Thyroid gland (tissue), 4 donors: Measurements from ENCODE around the gene SKI. TPM values are rescaled to one million over a fixed set of nuclear protein-coding genes. Genes with fewer than 3 reads are reported as not detected.
A peak's percentile ranks its signal among the peaks of the same experiment; 100 is the strongest.

Experiments used
- DNase-seq, 2 donors: peaks; one replicate each; pipeline ENCODE4 v3.0.0-alpha.2; 2019
- H3K27ac ChIP-seq, 3 donors: fragments of 200-600 bp; sonication (generic); 1 replicate in 2 of 3; 2 replicates in 1 of 3; pipeline ENCODE4 v1.5.1; 2016 to 2019; ENCODE audit warnings: mild to moderate bottlenecking in 1 of 3, moderate library complexity in 1 of 3
- H3K27me3 ChIP-seq: fragments of 200-600 bp; sonication (generic); one replicate; pipeline ENCODE4 v1.5.1; 2019
- H3K36me3 ChIP-seq, 2 donors: fragments of 200-600 bp; sonication (generic); one replicate each; pipeline ENCODE4 v1.5.1; 2016 to 2019
- H3K4me1 ChIP-seq, 2 donors: fragments of 200-600 bp; sonication (generic); one replicate each; pipeline ENCODE4 v1.5.1; 2017 to 2019
- H3K4me3 ChIP-seq, 3 donors: fragments of 200-600 bp; sonication (generic); replicated peaks in 1 of 3; 1 replicate in 2 of 3; 2 replicates in 1 of 3; pipeline ENCODE4 v1.5.1; 2016; ENCODE audit warnings: mild to moderate bottlenecking in 1 of 3
- H3K9me3 ChIP-seq: fragments of 200-600 bp; sonication (generic); one replicate; pipeline ENCODE4 v1.5.1; 2017
- CTCF ChIP-seq, 6 experiments: fragments of 200-600 bp in 3 of 6; fragments of 450-650 bp in 3 of 6; sonication (generic) in 3 of 6; IDR thresholded peaks; one replicate each; pipeline ENCODE4 v1.5.1; 2016 to 2019; ENCODE audit warnings: antibody characterized with exemption in 6 of 6, mild to moderate bottlenecking in 2 of 6, inconsistent platforms in 1 of 6, moderate library complexity in 1 of 6
- POLR2A ChIP-seq, 2 donors: fragments of 450-650 bp; IDR thresholded peaks; one replicate each; pipeline ENCODE4 v1.6.1; 2017; ENCODE audit warnings: antibody characterized with exemption in 2 of 2, mild to moderate bottlenecking in 2 of 2, moderate library complexity in 1 of 2
- WGBS, 2 donors: methylation state at CpG; one replicate each; pipeline ENCODE4 v1.1.5; 2017; 5-methylcytosine and 5-hydroxymethylcytosine counted together
- intact Hi-C: fragments of 100-400 bp; cut with DNase I; formaldehyde crosslinking; loops from one replicate; pipeline ENCODE4 v1.15.1; 2023
- total RNA-seq, 4 donors: library from RNA; depleted of rRNA; stranded (reverse); fragments of >200 nt; gene quantifications; one replicate each; pipeline ENCODE4 v1.2.3, GENCODE V29; 2016

Gene SKI
- total RNA-seq, 4 donors from 2014 or later = 31.4 to 59.6 (median 39.9) TPM

GRCh38 chr1:2283371-2283990, 55.4 kb downstream of the SKI start:
- Histone ChIP-seq H3K4me3 (no peak overlapping the region), H3K27me3 (no peaks in the 10 kb centered on the region), H3K27ac (no peak overlapping the region), H3K36me3 (no peaks in the 10 kb centered on the region), H3K9me3 (no peaks in the 10 kb centered on the region), H3K4me1 (peaks cover 21 to 43% of the 10 kb centered on the region in 2 donors)
- WGBS, 2 donors = 77 to 80% methylated on average over 13 to 16 of the region's 21 CpGs
- DNase-seq = no peak
- TF ChIP-seq CTCF (IDR thresholded peaks at IDR 0.05) = no peak
- no peak for TF ChIP-seq POLR2A (IDR thresholded peaks at IDR 0.05)
- intact Hi-C loops = no loop called here

- no peaks in the 10 kb centered on the region for H3K27me3 ChIP-seq
- no peak for TF ChIP-seq CTCF (IDR thresholded peaks at IDR 0.05)
- no peak for TF ChIP-seq POLR2A (IDR thresholded peaks at IDR 0.05)
- no peak overlapping the region for H3K4me3 ChIP-seq
- no peaks in the 10 kb centered on the region for H3K36me3 ChIP-seq
- DNase-seq = no peak
- peaks cover 21 to 43% of the 10 kb centered on the region in 2 donors for H3K4me1 ChIP-seq
- H3K9me3 ChIP-seq = no peaks in the 10 kb centered on the region
- H3K27ac ChIP-seq = no peak overlapping the region
- intact Hi-C loops = no loop called here
- 75 to 83% methylated on average over 22 to 27 of the region's 27 CpGs for WGBS, 2 donors
These were observed 56.1 kb downstream of the SKI start for GRCh38 chr1:2283991-2284895.

- Histone ChIP-seq H3K4me3 (no peak overlapping the region), H3K9me3 (no peaks in the 10 kb centered on the region), H3K27me3 (no peaks in the 10 kb centered on the region), H3K27ac (no peak overlapping the region), H3K36me3 (no peaks in the 10 kb centered on the region), H3K4me1 (peaks cover 19 to 43% of the 10 kb centered on the region in 2 donors)
- TF ChIP-seq POLR2A (IDR thresholded peaks at IDR 0.05) (no peak), CTCF (IDR thresholded peaks at IDR 0.05) (no peak)
- DNase-seq = no peak
- intact Hi-C loops = no loop called here
- 94 to 95% methylated on average over 9 of the region's 9 CpGs for WGBS, 2 donors
These were observed 56.8 kb downstream of the SKI start for GRCh38 chr1:2284932-2285331.

GRCh38 chr1:2286923-2287322, 58.8 kb downstream of the SKI start:
- no peak overlapping the region for H3K4me3 ChIP-seq
- DNase-seq = peak; percentile 44 to 47
- no peaks in the 10 kb centered on the region for H3K36me3 ChIP-seq
- H3K9me3 ChIP-seq = no peaks in the 10 kb centered on the region
- no peaks in the 10 kb centered on the region for H3K27me3 ChIP-seq
- intact Hi-C loops = no loop called here
- WGBS, 2 donors = 69 to 83% methylated on average over 11 to 15 of the region's 15 CpGs
- H3K27ac ChIP-seq = peak overlapping the region in 1 of 3 donors; percentile 20
- no peak for TF ChIP-seq CTCF (IDR thresholded peaks at IDR 0.05)
- no peak for TF ChIP-seq POLR2A (IDR thresholded peaks at IDR 0.05)
- H3K4me1 ChIP-seq = peaks cover 32 to 59% of the 10 kb centered on the region in 2 donors

GRCh38 chr1:2287649-2288048, 59.5 kb downstream of the SKI start:
- no peaks in the 10 kb centered on the region for H3K9me3 ChIP-seq
- TF ChIP-seq CTCF (IDR thresholded peaks at IDR 0.05) = no peak
- TF ChIP-seq POLR2A (IDR thresholded peaks at IDR 0.05) = no peak
- DNase-seq = no peak
- H3K4me3 ChIP-seq = no peak overlapping the region
- 94 to 96% methylated on average over 12 to 14 of the region's 14 CpGs for WGBS, 2 donors
- H3K27me3 ChIP-seq = no peaks in the 10 kb centered on the region
- H3K27ac ChIP-seq = no peak overlapping the region
- intact Hi-C loops = no loop called here
- no peaks in the 10 kb centered on the region for H3K36me3 ChIP-seq
- peaks cover 35 to 66% of the 10 kb centered on the region in 2 donors for H3K4me1 ChIP-seq
